Psoas muscle (tissue), 8 donors: ENCODE results near the gene ARHGEF7. TPM values are rescaled to one million over a fixed set of nuclear protein-coding genes. Genes with fewer than 3 reads are reported as not detected.

ENCODE experiments used
- ATAC-seq, 4 donors: fragments of 200-7000 bp; cut with Tn5 transposase; one replicate each; pipeline ENCODE4 v1.9.1; 2020; ENCODE audit warnings: moderate library complexity in 3 of 4, mild to moderate bottlenecking in 2 of 4
- DNase-seq, 2 donors: peaks; one replicate each; pipeline ENCODE4 v3.0.0-alpha.2; 2020
- H3K27ac ChIP-seq: fragments of 200-600 bp; one replicate; pipeline ENCODE4 v1.8.0; 2022
- H3K27me3 ChIP-seq, 3 donors: fragments of 200-600 bp in 1 of 3; one replicate each; pipeline versions ENCODE4 v1.6.1 to v1.8.0; 2013 to 2022; ENCODE audit warnings: low read length in 2 of 3, mild to moderate bottlenecking in 2 of 3, moderate library complexity in 1 of 3; ENCODE audit not compliant: insufficient read depth in 3 of 3
- H3K36me3 ChIP-seq, 2 donors: fragments of 200-600 bp in 1 of 2; one replicate each; pipeline versions ENCODE4 v1.6.1 to v1.8.0; 2013 to 2022; ENCODE audit warnings: low read depth in 1 of 2, mild to moderate bottlenecking in 1 of 2, moderate library complexity in 1 of 2; ENCODE audit not compliant: insufficient read depth in 1 of 2
- H3K4me1 ChIP-seq: fragments of 200-600 bp; one replicate; pipeline ENCODE4 v1.8.0; 2022
- H3K4me3 ChIP-seq: fragments of 200-600 bp; one replicate; pipeline ENCODE4 v1.8.0; 2022; ENCODE audit warnings: mild to moderate bottlenecking
- H3K9me3 ChIP-seq: fragments of 200-600 bp; one replicate; pipeline ENCODE4 v1.8.0; 2022
- CTCF ChIP-seq: fragments of 200-600 bp; IDR thresholded peaks from one replicate; pipeline ENCODE4 v1.8.0; 2022; ENCODE audit warnings: antibody characterized with exemption
- WGBS, 3 donors: extraction: QIAGEN DNeasy Blood & Tissue Kit; methylation state at CpG; one replicate each; pipeline versions ENCODE4 v1.1.6 to v1.1.7; 2013; 5-methylcytosine and 5-hydroxymethylcytosine counted together
- intact Hi-C, 2 donors: fragments of 100-400 bp; cut with DNase I; formaldehyde crosslinking; loops; one replicate each; pipeline versions ENCODE4 v1.11.0 to v1.14.2; 2022
- polyA plus RNA-seq, 3 donors: library from polyadenylated mRNA; stranded (reverse); fragments of 200-250 nt; gene quantifications; one replicate each; pipeline ENCODE4 v1.2.3, GENCODE V29; 2013
- total RNA-seq, 4 donors: library from RNA; stranded (reverse); fragmentation: NEBNext Ultra II Directional in 2 of 4; extraction: Animal tissue kit (Norgen Biotek cat#: 25700) in 2 of 4; gene quantifications; one replicate each; pipeline versions ENCODE4 v1.2.1 to v1.2.4, GENCODE V29; 2021 to 2023
- donor health status: healthy with polysubstance abuse.
- donor health status: DM: no; HTN: no; CAD: no; lungs with moderate emphysema.
- donor health status: Bipolar disorder and iron deficiency.
- donor health status: healthy.
- donor health status: DM: yes; HTN: yes; CAD: no.
- donor health status: DM: no; HTN: no; CAD: no.
- donor health status: DM: no; HTN: no; CAD: no.
- donor health status: DM: yes; HTN: yes; CAD: no.

The ARHGEF7 gene
- total and polyA plus RNA-seq, 7 donors = 21.6 to 53.6 (median 46.8) TPM

- no peaks in the 10 kb centered on the region for H3K36me3 ChIP-seq
- no peak for DNase-seq
- TF ChIP-seq CTCF = no peak
- no peak for ATAC-seq
- H3K27ac ChIP-seq = no peak overlapping the region
- H3K9me3 ChIP-seq = no peaks in the 10 kb centered on the region
- H3K4me3 ChIP-seq = no peak overlapping the region
- intact Hi-C loops = no loop called here
- no peaks in the 10 kb centered on the region for H3K4me1 ChIP-seq
- H3K27me3 ChIP-seq = no peaks in the 10 kb centered on the region
- 85 to 94% (median 85%) methylated on average over 34 to 37 of the region's 37 CpGs for WGBS, 3 donors
These were observed 211.0 kb downstream of the ARHGEF7 start for GRCh38 chr13:111325941-111326620.

GRCh38 chr13:111326621-111326965, 211.5 kb downstream of the ARHGEF7 start:
- no peaks in the 10 kb centered on the region for H3K27me3 ChIP-seq
- intact Hi-C loops = no loop called here
- no peaks in the 10 kb centered on the region for H3K9me3 ChIP-seq
- H3K27ac ChIP-seq = no peak overlapping the region
- DNase-seq (no peak), ATAC-seq (no peak)
- H3K36me3 ChIP-seq = no peaks in the 10 kb centered on the region
- WGBS, 3 donors = 85 to 89% (median 87%) methylated on average over 11 to 15 of the region's 15 CpGs
- H3K4me3 ChIP-seq = no peak overlapping the region
- H3K4me1 ChIP-seq = no peaks in the 10 kb centered on the region
- TF ChIP-seq CTCF = no peak

GRCh38 chr13:111326981-111327642, 212.0 kb downstream of the ARHGEF7 start:
- no peak for ATAC-seq
- intact Hi-C loops = no loop called here
- TF ChIP-seq CTCF = no peak

GRCh38 chr13:111327730-111328573, 212.8 kb downstream of the ARHGEF7 start:
- intact Hi-C loops = no loop called here
- Histone ChIP-seq H3K36me3 (no peaks in the 10 kb centered on the region), H3K4me1 (no peaks in the 10 kb centered on the region), H3K4me3 (no peak overlapping the region), H3K27ac (no peak overlapping the region), H3K27me3 (no peaks in the 10 kb centered on the region), H3K9me3 (no peaks in the 10 kb centered on the region)
- 90 to 93% (median 90%) methylated on average over 32 of the region's 32 CpGs for WGBS, 3 donors
- TF ChIP-seq CTCF = no peak
- no peak for ATAC-seq
- no peak for DNase-seq

More at GRCh38 chr13:111326981-111327642, 212.0 kb downstream of the ARHGEF7 start:
- H3K4me1 ChIP-seq = no peaks in the 10 kb centered on the region
- no peak for DNase-seq
- 83 to 87% (median 84%) methylated on average over 16 of the region's 16 CpGs for WGBS, 3 donors
- no peaks in the 10 kb centered on the region for H3K9me3 ChIP-seq
- H3K27me3 ChIP-seq = no peaks in the 10 kb centered on the region
- no peaks in the 10 kb centered on the region for H3K36me3 ChIP-seq
- H3K27ac ChIP-seq = no peak overlapping the region
- H3K4me3 ChIP-seq = no peak overlapping the region
